HG02763 (cell line): Measurements from ENCODE around the gene CARMIL3.
"Not testable (repeated sequence)": the region's sequence is repeated elsewhere in the genome, so short reads cannot be mapped to it uniquely, and the experiment has no call there.

ENCODE experiments used
- ATAC-seq: cut with Tn5 transposase; IDR thresholded peaks from one replicate; pipeline ENCODE4 v1.9.1; 2021; ENCODE audit warnings: mild to moderate bottlenecking, moderate library complexity; ENCODE audit not compliant: unreplicated experiment

CARMIL3 gene

DNA sequence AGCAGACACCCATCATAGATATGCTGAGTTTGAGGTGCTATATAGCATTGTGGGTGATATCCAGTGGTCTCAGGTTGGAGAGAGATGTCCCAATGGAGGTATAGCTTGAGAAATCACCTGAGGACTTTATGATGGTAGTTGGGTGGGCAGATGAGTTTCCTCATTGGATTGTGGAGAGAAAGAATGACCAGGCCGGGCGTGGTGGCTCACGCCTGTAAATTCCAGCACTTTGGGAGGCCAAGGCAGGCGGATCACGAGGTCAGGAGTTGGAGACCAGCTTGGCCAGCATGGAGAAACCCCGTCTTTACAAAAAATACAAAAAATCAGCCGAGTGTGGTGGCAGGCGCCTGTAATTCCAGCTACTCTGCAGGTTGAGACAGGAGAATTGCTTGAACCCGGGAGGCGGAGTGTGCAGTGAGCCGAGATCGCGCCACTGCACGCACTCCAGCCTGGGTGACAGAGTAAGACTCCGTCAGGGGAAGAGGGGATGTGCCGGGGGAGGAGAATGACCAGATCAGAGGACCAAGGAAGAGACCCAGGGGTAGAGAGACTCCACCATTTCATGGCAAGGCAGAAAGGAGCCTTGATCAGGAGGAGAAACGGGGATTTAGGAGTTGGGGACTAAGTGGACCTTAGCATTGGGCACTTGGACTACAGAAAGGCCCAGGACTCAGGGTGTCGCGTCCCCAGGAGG lies 41.5 kb downstream of the CARMIL3 start:
- no peak for ATAC-seq

DNA sequence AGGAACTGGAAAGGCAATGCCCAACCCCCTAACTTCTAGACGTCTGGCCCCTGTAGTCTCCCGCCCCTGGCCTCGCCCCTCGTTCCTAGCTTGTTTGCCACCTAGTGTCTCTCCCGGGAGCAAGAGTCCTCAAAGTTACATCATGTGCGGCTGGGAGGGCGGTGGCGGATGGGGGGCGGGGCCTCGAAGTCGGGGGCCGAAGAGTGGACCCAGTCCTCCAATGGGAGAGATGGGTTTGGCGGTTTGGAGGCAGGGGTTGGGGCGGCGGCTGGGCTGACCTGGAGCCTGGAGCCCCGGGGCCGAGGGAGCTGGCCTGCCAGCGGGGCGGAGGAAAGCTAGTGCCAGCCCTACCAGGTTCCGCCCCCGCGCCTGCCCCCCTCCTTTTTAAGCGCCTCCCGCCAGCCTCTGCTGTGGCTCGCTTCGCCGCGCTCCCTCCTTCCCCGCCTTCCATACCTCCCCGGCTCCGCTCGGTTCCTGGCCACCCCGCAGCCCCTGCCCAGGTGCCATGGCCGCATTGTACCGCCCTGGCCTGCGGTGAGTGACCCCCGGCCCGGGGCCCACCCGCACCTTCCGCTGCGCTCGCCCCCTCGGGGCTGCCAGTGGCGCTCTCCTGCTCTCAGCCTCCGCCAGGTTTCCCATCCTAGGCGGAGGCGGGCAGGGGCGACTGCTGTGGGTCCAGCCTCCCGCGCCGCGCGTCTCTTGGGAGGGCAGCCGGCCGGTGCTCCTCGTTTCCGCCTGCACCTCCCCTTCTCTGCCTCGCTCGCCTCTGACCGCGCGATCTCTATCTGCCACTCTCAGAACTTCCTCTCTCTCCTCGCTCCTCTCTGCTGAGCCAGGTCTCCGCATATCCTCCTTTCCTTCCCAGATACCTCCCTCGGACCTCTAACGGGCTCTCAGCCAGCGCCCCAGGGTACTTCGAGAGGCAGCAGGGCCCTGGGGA lies 42.4 kb downstream of the CARMIL3 start, which contains the start of gene PCK2:
TSS of gene PCK2 (plus strand) at position 411 of the 940 bp plus-strand sequence. CDS start at position 506, 95 bp downstream.
- ATAC-seq = peak; percentile 55

DNA sequence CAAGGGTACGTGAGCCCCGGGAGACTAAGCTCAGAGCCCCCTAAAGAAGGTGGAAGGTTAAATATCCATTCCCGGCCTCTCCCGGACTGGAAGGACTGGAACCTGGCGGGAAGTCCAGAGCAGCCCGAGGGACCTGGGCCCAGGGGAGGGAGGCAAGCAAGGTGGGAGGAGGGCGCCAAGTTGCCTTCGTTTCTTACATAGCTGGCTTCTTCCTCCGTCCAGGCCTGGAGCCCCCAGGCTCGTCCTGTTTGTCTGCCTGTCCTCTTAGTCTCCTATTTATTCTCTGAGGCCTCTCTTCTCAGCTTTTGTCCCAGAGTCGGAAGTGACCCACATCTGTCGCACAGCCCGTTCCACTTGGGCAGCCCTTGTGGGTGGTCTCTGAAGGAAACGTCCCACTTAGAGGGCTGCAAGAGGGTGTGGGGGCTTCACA lies 43.0 kb downstream of the CARMIL3 start:
- ATAC-seq = no peak

DNA sequence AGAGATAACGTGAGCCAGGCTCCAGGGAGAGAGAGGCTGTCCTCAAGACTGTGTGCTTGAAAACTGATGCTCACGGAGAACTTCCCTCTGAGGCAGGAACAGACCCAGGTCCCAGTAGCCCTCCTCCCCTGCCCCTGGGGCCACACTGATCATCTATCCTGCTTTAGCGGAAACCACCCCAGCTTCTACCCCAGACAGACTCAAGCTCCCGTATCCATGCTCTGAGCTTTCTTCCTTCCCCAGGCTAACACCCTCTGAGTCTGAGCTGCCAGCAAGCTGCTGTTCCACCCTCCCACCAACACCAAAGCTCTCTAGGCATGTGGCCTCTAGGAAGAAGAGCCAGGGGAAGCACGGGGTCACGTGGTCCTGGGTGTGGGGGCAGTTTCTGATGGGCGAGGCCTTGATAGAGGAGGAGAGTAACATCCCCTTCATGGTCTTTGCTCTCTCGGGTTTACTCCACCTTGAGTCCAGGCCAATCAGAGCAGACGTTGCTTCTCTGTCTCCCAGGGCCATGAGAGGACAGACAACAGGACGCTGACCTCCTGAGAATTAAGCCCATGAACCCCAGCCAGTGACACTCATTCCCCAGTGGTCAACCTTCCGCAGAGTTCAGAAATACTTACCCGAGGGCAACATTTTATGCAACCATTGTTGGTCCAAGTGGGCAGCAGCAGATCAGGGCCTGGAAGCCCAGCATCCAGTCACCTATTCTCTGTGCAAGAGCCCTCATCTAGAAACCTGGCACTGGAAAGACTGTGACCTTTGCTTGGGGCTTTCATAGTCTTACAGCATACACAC lies 43.7 kb downstream of the CARMIL3 start:
- peak; percentile 59 for ATAC-seq

DNA sequence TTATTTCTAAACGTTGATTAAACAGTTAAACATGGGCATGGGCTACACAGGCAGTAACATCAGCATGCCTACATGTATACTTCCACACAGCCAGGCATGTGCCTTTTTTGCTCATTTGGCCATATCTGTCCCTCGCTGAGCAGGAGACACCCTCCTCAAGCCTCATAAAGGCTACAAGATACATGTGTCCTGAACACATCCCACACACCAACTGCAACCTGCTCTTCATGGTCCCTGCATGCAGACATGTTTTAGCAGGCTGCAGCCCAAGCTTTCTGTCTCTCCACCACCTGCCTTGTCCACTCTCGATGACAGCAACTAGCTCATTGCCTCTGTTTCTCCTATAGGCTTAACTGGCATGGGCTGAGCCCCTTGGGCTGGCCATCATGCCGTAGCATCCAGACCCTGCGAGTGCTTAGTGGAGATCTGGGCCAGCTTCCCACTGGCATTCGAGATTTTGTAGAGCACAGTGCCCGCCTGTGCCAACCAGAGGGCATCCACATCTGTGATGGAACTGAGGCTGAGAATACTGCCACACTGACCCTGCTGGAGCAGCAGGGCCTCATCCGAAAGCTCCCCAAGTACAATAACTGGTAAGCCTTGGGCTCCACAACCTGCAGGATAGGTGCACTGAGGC lies 44.9 kb downstream of the CARMIL3 start:
- ATAC-seq = no peak

DNA sequence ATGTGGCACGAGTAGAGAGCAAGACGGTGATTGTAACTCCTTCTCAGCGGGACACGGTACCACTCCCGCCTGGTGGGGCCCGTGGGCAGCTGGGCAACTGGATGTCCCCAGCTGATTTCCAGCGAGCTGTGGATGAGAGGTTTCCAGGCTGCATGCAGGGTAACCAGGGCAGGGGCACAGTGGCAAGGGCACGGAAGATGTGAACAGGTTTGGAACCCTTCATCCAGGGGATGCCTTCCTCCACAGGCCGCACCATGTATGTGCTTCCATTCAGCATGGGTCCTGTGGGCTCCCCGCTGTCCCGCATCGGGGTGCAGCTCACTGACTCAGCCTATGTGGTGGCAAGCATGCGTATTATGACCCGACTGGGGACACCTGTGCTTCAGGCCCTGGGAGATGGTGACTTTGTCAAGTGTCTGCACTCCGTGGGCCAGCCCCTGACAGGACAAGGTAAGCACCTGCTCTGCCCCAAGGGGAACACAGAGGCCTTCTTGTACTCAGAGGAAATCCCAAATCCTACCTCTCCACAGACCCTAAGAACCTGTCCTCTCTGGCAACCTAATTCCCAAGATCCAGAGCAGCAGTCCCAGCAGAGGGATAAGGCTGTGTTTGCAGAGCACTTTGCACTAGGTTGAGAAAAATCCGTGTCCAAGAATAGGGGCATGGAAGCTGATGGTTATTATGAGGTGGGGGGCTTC lies 46.6 kb downstream of the CARMIL3 start:
- no peak for ATAC-seq

DNA sequence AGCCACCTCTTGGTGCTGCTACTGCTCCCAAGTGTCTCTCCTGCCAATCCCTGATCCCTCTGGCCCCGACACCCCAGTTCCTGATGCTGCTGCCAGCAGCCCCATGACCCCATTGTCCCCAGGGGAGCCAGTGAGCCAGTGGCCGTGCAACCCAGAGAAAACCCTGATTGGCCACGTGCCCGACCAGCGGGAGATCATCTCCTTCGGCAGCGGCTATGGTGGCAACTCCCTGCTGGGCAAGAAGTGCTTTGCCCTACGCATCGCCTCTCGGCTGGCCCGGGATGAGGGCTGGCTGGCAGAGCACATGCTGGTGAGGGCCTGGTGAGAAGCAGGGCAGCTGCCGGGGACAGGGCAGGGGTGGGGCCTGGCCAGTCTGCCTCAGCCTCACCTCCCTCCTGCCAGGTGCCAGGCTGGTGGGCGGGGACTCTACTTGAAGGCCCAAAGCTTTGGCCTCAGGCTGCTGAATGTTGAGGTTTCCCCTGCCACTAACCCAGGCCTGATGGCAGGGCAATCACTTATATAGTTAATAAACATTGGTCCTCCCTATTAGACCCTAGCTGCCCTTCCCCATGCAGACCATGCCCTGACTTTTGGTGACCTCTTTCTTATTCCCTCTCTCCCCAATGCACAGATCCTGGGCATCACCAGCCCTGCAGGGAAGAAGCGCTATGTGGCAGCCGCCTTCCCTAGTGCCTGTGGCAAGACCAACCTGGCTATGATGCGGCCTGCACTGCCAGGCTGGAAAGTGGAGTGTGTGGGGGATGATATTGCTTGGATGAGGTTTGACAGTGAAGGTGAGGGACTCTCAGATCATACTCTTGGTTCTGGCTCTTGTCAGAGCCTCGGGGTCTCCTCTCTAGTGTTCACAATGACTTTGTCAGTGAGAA lies 47.4 kb downstream of the CARMIL3 start:
- ATAC-seq = no peak

DNA sequence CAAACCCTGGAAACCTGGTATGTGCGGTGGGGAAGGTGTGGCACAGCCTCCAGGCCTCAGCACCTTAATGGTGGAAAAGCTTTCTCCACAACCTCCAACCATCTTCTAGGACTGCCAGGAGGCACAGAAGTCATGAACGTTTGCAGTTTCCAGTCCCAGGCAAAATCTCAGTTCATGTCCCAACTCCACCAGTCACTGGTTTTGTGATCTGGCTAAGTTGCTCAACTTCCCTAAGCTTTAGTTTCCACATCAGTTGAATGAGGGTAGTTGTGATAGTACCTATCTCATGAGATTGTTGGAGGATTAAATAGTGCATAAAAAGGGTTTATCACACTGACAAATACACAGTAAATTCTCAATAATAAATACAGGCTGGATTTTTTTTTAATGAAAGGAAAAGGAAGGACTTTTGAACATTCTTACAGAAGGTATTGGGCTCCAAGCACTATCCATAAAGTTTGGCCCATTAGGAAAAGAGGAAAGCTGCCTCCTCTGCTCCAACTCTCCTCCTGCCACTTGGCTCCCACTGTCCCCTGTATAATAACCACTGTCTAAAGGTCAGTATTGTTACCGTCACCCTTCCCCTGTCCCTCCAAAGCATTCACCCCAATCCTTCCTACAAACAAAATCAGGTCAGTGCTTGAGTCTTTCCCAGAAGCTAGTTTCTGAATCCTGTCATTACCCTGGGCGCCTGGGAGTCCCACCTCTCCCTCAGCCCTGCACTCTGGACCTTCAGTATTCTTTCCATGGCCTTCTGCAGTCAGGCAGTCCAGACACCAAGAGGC lies 48.6 kb downstream of the CARMIL3 start:
- no peak for ATAC-seq

DNA sequence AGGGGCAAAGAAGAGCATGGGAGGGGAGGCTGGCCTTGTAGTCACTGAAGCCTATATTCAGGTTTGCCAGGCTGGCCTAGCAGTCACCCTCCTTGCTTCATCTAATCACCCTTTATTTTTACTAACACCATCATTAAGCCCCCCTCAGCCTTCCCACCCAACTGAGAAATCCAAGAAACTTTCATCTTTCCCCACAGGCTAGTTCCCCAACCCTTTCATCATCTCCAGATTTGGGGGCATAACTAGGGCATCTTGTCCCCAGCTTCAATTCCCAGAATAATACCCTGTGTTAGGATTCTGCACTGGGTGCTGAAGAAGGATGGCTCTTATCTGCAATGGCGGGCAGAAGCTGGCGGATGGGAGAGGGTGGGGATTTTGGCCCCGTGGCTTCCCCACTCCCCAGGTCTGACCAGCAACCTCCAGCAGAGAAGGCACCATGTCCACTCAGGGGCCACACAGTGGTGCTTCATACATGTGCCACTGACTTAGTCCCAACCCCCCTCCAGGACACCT lies 49.2 kb downstream of the CARMIL3 start:
- no peak for ATAC-seq

DNA sequence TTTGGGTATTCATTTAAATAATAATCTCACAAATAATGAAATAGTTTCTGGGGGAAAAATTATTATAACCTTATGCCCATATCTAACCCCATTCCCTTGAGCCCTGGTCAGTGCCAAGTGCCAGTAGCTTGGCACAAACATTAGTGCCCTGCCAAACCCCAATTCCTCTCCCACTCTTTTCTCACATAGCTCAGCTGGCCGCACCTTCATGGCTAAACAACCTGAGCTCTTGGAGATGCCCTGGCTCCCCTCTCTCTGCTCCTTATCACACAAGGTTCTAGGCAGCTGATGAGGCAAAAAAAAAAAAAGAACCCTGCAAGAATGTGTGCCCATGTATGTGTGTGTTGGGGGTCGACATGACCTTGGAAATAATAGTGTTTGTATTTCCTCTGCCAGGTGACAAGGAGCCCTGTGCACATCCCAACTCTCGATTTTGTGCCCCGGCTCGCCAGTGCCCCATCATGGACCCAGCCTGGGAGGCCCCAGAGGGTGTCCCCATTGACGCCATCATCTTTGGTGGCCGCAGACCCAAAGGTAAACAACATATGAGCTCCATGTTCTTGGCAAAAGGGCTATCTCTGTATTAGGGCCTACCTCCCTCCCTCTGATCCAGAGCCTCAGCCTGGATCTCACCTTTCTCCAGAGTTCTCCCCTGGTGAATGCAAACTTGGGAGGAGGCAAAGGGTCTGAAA lies 50.7 kb downstream of the CARMIL3 start:
- ATAC-seq = no peak

DNA sequence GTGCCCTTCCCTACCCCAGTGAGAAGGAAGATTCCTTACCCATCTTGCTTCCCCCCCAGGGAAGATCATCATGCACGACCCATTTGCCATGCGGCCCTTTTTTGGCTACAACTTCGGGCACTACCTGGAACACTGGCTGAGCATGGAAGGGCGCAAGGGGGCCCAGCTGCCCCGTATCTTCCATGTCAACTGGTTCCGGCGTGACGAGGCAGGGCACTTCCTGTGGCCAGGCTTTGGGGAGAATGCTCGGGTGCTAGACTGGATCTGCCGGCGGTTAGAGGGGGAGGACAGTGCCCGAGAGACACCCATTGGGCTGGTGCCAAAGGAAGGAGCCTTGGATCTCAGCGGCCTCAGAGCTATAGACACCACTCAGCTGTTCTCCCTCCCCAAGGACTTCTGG lies 51.6 kb downstream of the CARMIL3 start:
- ATAC-seq = no peak

DNA sequence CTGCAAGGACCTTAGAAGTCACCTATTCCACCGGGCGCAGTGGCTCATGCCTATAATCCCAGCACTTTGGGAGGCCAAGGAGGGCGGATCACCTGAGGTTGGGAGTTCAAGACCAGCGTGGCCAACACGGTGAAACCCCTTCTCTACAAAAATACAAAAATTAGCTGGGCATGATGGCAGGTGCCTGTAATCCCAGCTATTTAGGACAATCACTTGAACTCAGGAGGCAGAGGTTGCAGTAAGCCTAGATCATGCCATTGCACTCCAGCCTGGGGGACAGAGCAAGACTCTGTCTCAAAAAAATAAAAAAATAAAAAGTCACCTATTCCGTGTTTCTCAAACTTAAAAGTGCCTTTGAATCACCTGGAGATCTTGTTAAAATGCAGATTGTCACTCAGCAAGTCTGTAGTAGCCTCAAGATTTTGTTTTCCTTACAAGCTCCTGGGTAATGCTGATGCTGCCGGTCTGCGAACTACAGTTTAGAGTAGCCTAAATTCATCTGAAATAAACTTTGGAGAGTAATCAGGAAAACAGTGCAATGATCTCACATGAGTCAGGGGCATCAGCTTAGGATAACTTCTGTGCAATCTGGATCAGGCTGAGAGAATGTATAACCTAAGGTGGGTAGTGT lies 53.9 kb downstream of the CARMIL3 start:
- not testable (repeated sequence) for ATAC-seq

DNA sequence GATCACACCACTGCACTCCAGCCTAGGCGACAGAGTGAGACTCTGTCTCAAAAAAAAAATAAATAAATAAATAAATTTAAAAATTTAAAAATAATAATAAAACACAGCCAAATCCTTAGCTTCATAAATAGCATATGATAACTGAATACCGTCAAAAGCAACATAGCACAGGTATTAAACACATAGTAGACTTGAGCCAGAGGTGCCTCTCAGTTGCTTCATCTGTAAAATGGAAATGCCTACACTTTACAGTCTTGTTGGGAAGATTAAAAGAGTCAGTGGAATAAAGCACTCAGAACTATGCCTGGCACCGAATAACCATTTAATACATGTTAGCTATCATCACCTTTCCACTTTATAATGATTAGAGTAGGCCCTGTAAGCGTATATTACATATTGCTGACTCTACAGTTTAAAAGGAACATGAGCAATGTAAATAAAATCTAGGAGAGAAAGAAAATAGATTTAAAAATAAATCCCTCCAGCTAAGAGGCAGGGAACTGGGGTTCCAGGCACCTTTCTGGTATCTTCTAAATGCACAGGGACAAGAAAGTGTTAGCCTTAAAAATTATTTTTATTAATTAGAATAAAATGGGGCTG lies 55.0 kb downstream of the CARMIL3 start:
- ATAC-seq = no peak

DNA sequence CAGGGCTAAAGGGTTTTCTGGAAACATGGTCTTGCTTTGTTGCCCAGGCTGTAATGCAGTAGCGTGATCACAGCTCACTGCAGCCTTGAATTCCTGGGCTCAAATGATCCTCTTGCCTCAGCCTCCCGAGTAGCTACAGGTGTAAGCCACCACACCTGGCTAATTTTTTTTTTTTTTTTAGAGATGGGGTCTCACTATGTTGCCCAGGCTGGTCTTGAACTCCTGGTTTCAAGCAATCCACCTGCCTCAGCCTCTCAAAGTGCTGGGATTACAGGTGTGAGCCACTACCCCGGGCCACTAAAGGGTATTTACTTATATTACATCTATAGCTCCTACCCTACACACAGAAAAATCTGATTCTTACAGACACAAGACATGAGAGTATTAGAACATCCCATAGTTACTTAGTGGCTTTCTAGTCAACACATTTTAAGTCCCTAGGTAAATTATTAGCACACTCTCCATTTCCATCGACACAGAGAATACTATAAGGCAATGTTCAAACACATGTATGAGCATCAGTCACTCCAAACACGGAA lies 56.6 kb downstream of the CARMIL3 start:
- no peak for ATAC-seq

DNA sequence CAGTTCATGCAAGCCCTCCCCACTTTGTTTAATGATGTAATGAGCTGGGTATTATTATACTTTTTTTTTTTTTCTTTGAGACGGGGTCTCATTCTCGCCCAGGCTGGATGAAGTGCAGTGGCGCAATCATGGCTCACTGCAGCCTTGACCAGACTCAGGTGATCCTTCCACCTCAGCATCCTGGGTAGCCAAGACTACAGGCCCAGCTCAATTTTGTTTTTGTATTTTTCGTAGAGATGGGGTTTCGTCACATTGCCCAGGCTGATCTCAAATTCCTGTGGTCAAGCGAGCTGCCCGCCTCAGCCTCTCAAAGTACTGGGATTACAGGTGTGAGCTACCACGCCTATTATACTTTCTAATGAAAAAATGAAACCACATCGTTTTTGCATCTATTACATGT lies 58.3 kb downstream of the CARMIL3 start:
- ATAC-seq = no peak

DNA sequence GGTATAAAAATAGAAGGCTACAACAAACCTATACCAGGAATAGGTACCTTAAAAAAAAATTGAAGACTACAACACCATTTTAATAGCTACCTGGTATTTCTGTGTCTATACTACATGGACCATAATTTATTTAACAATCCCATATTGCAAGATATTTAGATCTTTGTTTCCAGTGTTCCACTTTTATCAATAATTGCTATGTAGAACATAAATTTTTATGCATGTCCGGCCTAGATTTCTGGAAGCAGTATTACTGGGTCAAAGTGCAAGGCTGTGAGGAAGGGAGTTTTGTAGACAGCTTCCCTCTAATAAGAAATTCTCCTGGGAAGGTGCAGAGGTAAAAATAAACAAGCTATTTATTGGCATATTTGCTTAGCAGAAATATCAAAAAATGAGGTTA lies 58.7 kb downstream of the CARMIL3 start:
- no peak for ATAC-seq
